Subcutaneous abdominal adipose tissue (tissue), 5 donors: Measurements from ENCODE around the gene ZNF93.
A peak's percentile ranks its signal among the peaks of the same experiment; 100 is the strongest.
"Not testable (repeated sequence)": the region's sequence is repeated elsewhere in the genome, so short reads cannot be mapped to it uniquely, and the experiment has no call there.

Experiments used
- H3K27ac ChIP-seq: one replicate; pipeline ENCODE4 v1.7.0; 2013; ENCODE audit warnings: low read depth, mild to moderate bottlenecking, inconsistent platforms, low read length, moderate library complexity
- H3K27me3 ChIP-seq, 5 donors: one replicate each; pipeline ENCODE4 v1.7.0; 2013; ENCODE audit warnings: low read length in 5 of 5, inconsistent platforms in 1 of 5; ENCODE audit not compliant: control insufficient read depth in 5 of 5, insufficient read depth in 4 of 5
- H3K36me3 ChIP-seq, 5 donors: one replicate each; pipeline ENCODE4 v1.7.0; 2013; ENCODE audit warnings: low read length in 5 of 5; ENCODE audit not compliant: control insufficient read depth in 5 of 5, insufficient read depth in 5 of 5
- H3K4me1 ChIP-seq, 5 donors: one replicate each; pipeline ENCODE4 v1.7.0; 2013; ENCODE audit warnings: low read length in 5 of 5, mild to moderate bottlenecking in 3 of 5, moderate library complexity in 1 of 5; ENCODE audit not compliant: control insufficient read depth in 5 of 5, insufficient read depth in 5 of 5
- H3K4me3 ChIP-seq, 5 donors: one replicate each; pipeline ENCODE4 v1.7.0; 2013; ENCODE audit warnings: low read length in 5 of 5, low read depth in 1 of 5
- H3K9ac ChIP-seq, 5 donors: one replicate each; pipeline ENCODE4 v1.7.0; 2013; ENCODE audit warnings: low read length in 5 of 5, mild to moderate bottlenecking in 4 of 5, moderate library complexity in 3 of 5
- H3K9me3 ChIP-seq, 5 donors: one replicate each; pipeline ENCODE4 v1.7.0; 2013; ENCODE audit warnings: low read length in 5 of 5; ENCODE audit not compliant: control insufficient read depth in 5 of 5
- donor health status: healthy.
- donor health status: healthy.
- donor health status: healthy.
- donor health status: healthy.
- donor health status: healthy.

The ZNF93 gene

GRCh38 chr19:19933432-19934314 lies 32.9 kb downstream of the ZNF93 start:
- not testable (repeated sequence) for H3K4me1 ChIP-seq, H3K27ac ChIP-seq, H3K27me3 ChIP-seq, H3K9ac ChIP-seq
- peak overlapping the region in 2 of 5 donors; percentile 1 to 26 for H3K4me3 ChIP-seq
- peaks cover 16 to 34% (median 20%) of the 10 kb centered on the region in 5 donors for H3K9me3 ChIP-seq
- H3K36me3 ChIP-seq: peaks cover 2 to 11% (median 6%) of the 10 kb centered on the region in 5 donors

GRCh38 chr19:19937403-19937802 lies 36.7 kb downstream of the ZNF93 start:
- no peaks in the 10 kb centered on the region for H3K27me3 ChIP-seq
- peaks cover 2 to 11% (median 6%) of the 10 kb centered on the region in 5 donors for H3K36me3 ChIP-seq
- H3K9me3 ChIP-seq: peaks cover 14 to 45% (median 18%) of the 10 kb centered on the region in 5 donors
- no peak overlapping the region for H3K4me3 ChIP-seq
- no peak overlapping the region for H3K9ac ChIP-seq
- no peak overlapping the region for H3K27ac ChIP-seq
- no peaks in the 10 kb centered on the region for H3K4me1 ChIP-seq

GRCh38 chr19:19938449-19938848 lies 37.7 kb downstream of the ZNF93 start:
- Histone ChIP-seq H3K36me3 (peaks cover 0 to 6% (median 4%) of the 10 kb centered on the region in 5 donors), H3K4me1 (no peaks in the 10 kb centered on the region), H3K9ac (no peak overlapping the region), H3K9me3 (peaks cover 9 to 43% (median 18%) of the 10 kb centered on the region in 5 donors), H3K27me3 (no peaks in the 10 kb centered on the region), H3K27ac (no peak overlapping the region), H3K4me3 (no peak overlapping the region)

GRCh38 chr19:19943848-19944582 lies 43.3 kb downstream of the ZNF93 start:
- Histone ChIP-seq H3K9ac (no peak overlapping the region), H3K4me3 (no peak overlapping the region), H3K27ac (no peak overlapping the region), H3K27me3 (peaks cover 0 to 3% (median 0%) of the 10 kb centered on the region in 5 donors), H3K4me1 (no peaks in the 10 kb centered on the region), H3K9me3 (peaks cover 0 to 18% (median 4%) of the 10 kb centered on the region in 5 donors), H3K36me3 (no peaks in the 10 kb centered on the region)

- Histone ChIP-seq H3K27me3 (peaks cover 0 to 3% (median 0%) of the 10 kb centered on the region in 5 donors), H3K9ac (no peak overlapping the region), H3K9me3 (peaks cover 0 to 16% (median 4%) of the 10 kb centered on the region in 5 donors), H3K27ac (no peak overlapping the region), H3K4me3 (no peak overlapping the region), H3K36me3 (no peaks in the 10 kb centered on the region), H3K4me1 (no peaks in the 10 kb centered on the region)
Measured at GRCh38 chr19:19944583-19944880, 43.8 kb downstream of the ZNF93 start.

GRCh38 chr19:19946226-19946625 lies 45.5 kb downstream of the ZNF93 start:
- no peaks in the 10 kb centered on the region for H3K36me3 ChIP-seq

GRCh38 chr19:19948800-19949199 lies 48.1 kb downstream of the ZNF93 start:
- Histone ChIP-seq H3K27ac (no peak overlapping the region), H3K4me3 (no peak overlapping the region), H3K4me1 (no peaks in the 10 kb centered on the region), H3K27me3 (peaks cover 0 to 3% (median 0%) of the 10 kb centered on the region in 5 donors), H3K9ac (no peak overlapping the region), H3K36me3 (no peaks in the 10 kb centered on the region), H3K9me3 (peaks cover 0 to 9% (median 6%) of the 10 kb centered on the region in 5 donors)

More at GRCh38 chr19:19946226-19946625, 45.5 kb downstream of the ZNF93 start:
- Histone ChIP-seq H3K4me3 (no peak overlapping the region), H3K4me1 (no peaks in the 10 kb centered on the region), H3K9me3 (peaks cover 0 to 10% (median 8%) of the 10 kb centered on the region in 5 donors), H3K27ac (no peak overlapping the region), H3K27me3 (peaks cover 0 to 3% (median 0%) of the 10 kb centered on the region in 5 donors), H3K9ac (no peak overlapping the region)

GRCh38 chr19:19955208-19955607 lies 54.5 kb downstream of the ZNF93 start:
- H3K27me3 ChIP-seq: no peaks in the 10 kb centered on the region
- no peaks in the 10 kb centered on the region for H3K36me3 ChIP-seq
- no peak overlapping the region for H3K4me3 ChIP-seq
- peaks cover 0 to 4% (median 0%) of the 10 kb centered on the region in 5 donors for H3K9me3 ChIP-seq
- no peak overlapping the region for H3K9ac ChIP-seq
- no peak overlapping the region for H3K27ac ChIP-seq
- no peaks in the 10 kb centered on the region for H3K4me1 ChIP-seq

GRCh38 chr19:19956434-19957075 lies 55.8 kb downstream of the ZNF93 start:
- H3K36me3 ChIP-seq: no peaks in the 10 kb centered on the region
- no peaks in the 10 kb centered on the region for H3K9me3 ChIP-seq
- H3K4me3 ChIP-seq: no peak overlapping the region
- no peak overlapping the region for H3K27ac ChIP-seq
- H3K27me3 ChIP-seq: no peaks in the 10 kb centered on the region
- H3K9ac ChIP-seq: no peak overlapping the region
- no peaks in the 10 kb centered on the region for H3K4me1 ChIP-seq

- not testable (repeated sequence) for H3K27ac ChIP-seq, H3K4me1 ChIP-seq, H3K9me3 ChIP-seq, H3K9ac ChIP-seq, H3K4me3 ChIP-seq, H3K36me3 ChIP-seq, H3K27me3 ChIP-seq
Measured at GRCh38 chr19:19957766-19958165, 57.0 kb downstream of the ZNF93 start.
